H1 (cell line): Measurements from ENCODE around the gene RAB8B. TPM values are rescaled to one million over a fixed set of nuclear protein-coding genes. Genes with fewer than 3 reads are reported as not detected.

Source experiments
- CTCF ChIA-PET: fragments of 300-600 bp; sonication (Branson Sonifier 250); formaldehyde crosslinking; loops from one replicate; lab custom pipeline; 2021; ENCODE audit not compliant: partially characterized antibody; lab: Charles Lee
- POLR2A ChIA-PET: fragments of 300-600 bp; sonication (Branson Sonifier 250); formaldehyde crosslinking; loops from one replicate; lab custom pipeline; 2021; ENCODE audit warnings: inconsistent platforms; ENCODE audit not compliant: partially characterized antibody; lab: Charles Lee
- DNase-seq, 2 experiments: peaks; one replicate each; pipeline versions ENCODE4 v3.0.0 to v3.0.0-alpha.2; 2010 to 2022; ENCODE audit warnings: low spot score in 2 of 2, low read depth in 1 of 2, mixed read lengths in 1 of 2
- FAIRE-seq: peaks from 2 replicates; lab custom pipeline; 2011; peaks lifted over from hg19 to GRCh38; lab: Jason Lieb, UNC
- H2AFZ ChIP-seq: 2 replicates; pipeline ENCODE4 v1.8.1; 2012; ENCODE audit warnings: low read length, inconsistent platforms
- H2AK5ac ChIP-seq: 2 replicates; pipeline ENCODE4 v1.6.1; 2013; ENCODE audit warnings: low read depth, low read length
- H2BK120ac ChIP-seq: replicated peaks from 2 replicates; pipeline ENCODE3; 2013; ENCODE audit warnings: low read depth, low read length, inconsistent platforms
- H2BK12ac ChIP-seq: 2 replicates; pipeline ENCODE4 v1.6.1; 2013; ENCODE audit warnings: low read depth, low read length
- H2BK15ac ChIP-seq: 2 replicates; pipeline ENCODE4 v1.6.1; 2013; ENCODE audit warnings: low read length
- H2BK20ac ChIP-seq: 2 replicates; pipeline ENCODE4 v1.6.1; 2013; ENCODE audit warnings: low read length
- H2BK5ac ChIP-seq: 2 replicates; pipeline ENCODE4 v1.6.1; 2013; ENCODE audit warnings: low read depth, low read length
- H3K14ac ChIP-seq: 2 replicates; pipeline ENCODE4 v1.6.1; 2013; ENCODE audit warnings: inconsistent platforms; ENCODE audit not compliant: insufficient read length
- H3K18ac ChIP-seq: 2 replicates; pipeline ENCODE4 v1.6.1; 2013; ENCODE audit warnings: low read length; ENCODE audit errors: extremely low read depth
- H3K23ac ChIP-seq: 2 replicates; pipeline ENCODE4 v1.6.1; 2013; ENCODE audit warnings: inconsistent platforms; ENCODE audit not compliant: insufficient read length
- H3K23me2 ChIP-seq: 2 replicates; pipeline ENCODE4 v1.6.1; 2013; ENCODE audit warnings: low read depth, low read length
- H3K27ac ChIP-seq: 2 replicates; pipeline ENCODE4 v1.6.1; 2011; ENCODE audit warnings: low read depth, low read length, inconsistent platforms
- H3K27me3 ChIP-seq, 4 experiments: replicated peaks in 1 of 4; 1 replicate in 1 of 4; 2 replicates in 3 of 4; pipeline versions ENCODE4 v1.6.1 to v1.8.1; 2011 to 2013; ENCODE audit warnings: low read length in 3 of 4, mild to moderate bottlenecking in 3 of 4, inconsistent platforms in 2 of 4, mixed read lengths in 2 of 4, moderate library complexity in 1 of 4; ENCODE audit not compliant: control insufficient read depth in 3 of 4, insufficient read depth in 3 of 4; ENCODE audit errors: extremely low read depth in 1 of 4
- H3K36me3 ChIP-seq, 4 experiments: 2 replicates each; pipeline versions ENCODE4 v1.6.1 to v1.8.1; 2011 to 2013; ENCODE audit warnings: mild to moderate bottlenecking in 4 of 4, low read length in 3 of 4, moderate library complexity in 2 of 4, control low read depth in 1 of 4, inconsistent platforms in 1 of 4; ENCODE audit not compliant: insufficient read depth in 4 of 4, control insufficient read depth in 2 of 4
- H3K4ac ChIP-seq: replicated peaks from 2 replicates; pipeline ENCODE3; 2013; ENCODE audit warnings: low read length, low read depth, mixed read lengths, inconsistent platforms; ENCODE audit not compliant: insufficient read length
- H3K4me1 ChIP-seq, 4 experiments: replicated peaks in 1 of 4; 1 replicate in 1 of 4; 2 replicates in 3 of 4; pipeline versions ENCODE4 v1.6.1 to v1.8.1; 2011 to 2013; ENCODE audit warnings: low read length in 3 of 4, inconsistent platforms in 2 of 4, mixed read lengths in 1 of 4; ENCODE audit not compliant: insufficient read depth in 4 of 4, control insufficient read depth in 3 of 4
- H3K4me2 ChIP-seq, 2 experiments: 2 replicates each; pipeline versions ENCODE4 v1.6.1 to v1.8.1; 2011 to 2013; ENCODE audit warnings: low read depth in 2 of 2, low read length in 2 of 2, control low read depth in 1 of 2, inconsistent platforms in 1 of 2, mild to moderate bottlenecking in 1 of 2; ENCODE audit not compliant: insufficient read depth in 1 of 2
- H3K4me3 ChIP-seq, 4 experiments: fragments of 200-600, 300-600 bp in 1 of 4; sonication (generic), shearing (Covaris generic), sonication (Bioruptor Twin) in 1 of 4; 2 replicates each; pipeline versions ENCODE4 v1.5.1 to v1.8.1; 2011 to 2016; ENCODE audit warnings: low read length in 4 of 4, low read depth in 3 of 4, control low read depth in 2 of 4, inconsistent platforms in 2 of 4, mild to moderate bottlenecking in 2 of 4, mixed read lengths in 1 of 4, moderate library complexity in 1 of 4; ENCODE audit not compliant: insufficient read depth in 2 of 4; ENCODE audit errors: extremely low read depth in 1 of 4
- H3K56ac ChIP-seq: replicated peaks from 2 replicates; pipeline ENCODE3; 2013; ENCODE audit warnings: low read depth, mild to moderate bottlenecking, mixed read lengths, low read length, inconsistent platforms; ENCODE audit not compliant: insufficient read length
- H3K79me1 ChIP-seq: 2 replicates; pipeline ENCODE4 v1.6.1; 2013; ENCODE audit warnings: low read depth, low read length, control low read depth
- H3K79me2 ChIP-seq, 2 experiments: 2 replicates each; pipeline versions ENCODE4 v1.6.1 to v1.8.1; 2012 to 2013; ENCODE audit warnings: low read length in 2 of 2, mild to moderate bottlenecking in 2 of 2, inconsistent platforms in 1 of 2; ENCODE audit not compliant: insufficient read depth in 2 of 2, control insufficient read depth in 1 of 2
- H3K9ac ChIP-seq, 4 experiments: replicated peaks in 1 of 4; 1 replicate in 1 of 4; 2 replicates in 3 of 4; pipeline versions ENCODE4 v1.6.1 to v1.8.1; 2011 to 2013; ENCODE audit warnings: low read depth in 3 of 4, low read length in 3 of 4, control low read depth in 2 of 4, mild to moderate bottlenecking in 2 of 4, moderate library complexity in 2 of 4, inconsistent platforms in 1 of 4; ENCODE audit errors: extremely low read depth in 1 of 4
- H3K9me3 ChIP-seq, 2 experiments: 2 replicates each; pipeline versions ENCODE4 v1.6.1 to v1.8.1; 2012 to 2013; ENCODE audit warnings: mild to moderate bottlenecking in 2 of 2, moderate library complexity in 2 of 2, control low read depth in 1 of 2, inconsistent platforms in 1 of 2, low read depth in 1 of 2, low read length in 1 of 2, mixed read lengths in 1 of 2; ENCODE audit not compliant: insufficient read depth in 2 of 2
- H4K20me1 ChIP-seq, 2 experiments: replicated peaks in 1 of 2; 2 replicates each; pipeline versions ENCODE3 to v1.8.1; 2011 to 2013; ENCODE audit warnings: inconsistent platforms in 2 of 2, low read length in 2 of 2, mild to moderate bottlenecking in 1 of 2; ENCODE audit not compliant: insufficient read depth in 2 of 2, control insufficient read depth in 1 of 2
- H4K5ac ChIP-seq: 2 replicates; pipeline ENCODE4 v1.6.1; 2013; ENCODE audit warnings: low read length, low read depth, mixed read lengths, inconsistent platforms; ENCODE audit not compliant: insufficient read length
- H4K8ac ChIP-seq: 2 replicates; pipeline ENCODE4 v1.8.0; 2013; ENCODE audit warnings: mild to moderate bottlenecking, moderate library complexity, low read length, inconsistent platforms; ENCODE audit not compliant: insufficient read depth; ENCODE audit errors: extremely low read depth
- H4K91ac ChIP-seq: replicated peaks from 2 replicates; pipeline ENCODE3; 2013; ENCODE audit warnings: low read length, mixed read lengths, inconsistent platforms; ENCODE audit not compliant: insufficient read length
- ASH2L ChIP-seq: fragments of 200-600, 300-600 bp; sonication (generic); IDR thresholded peaks from one replicate; pipeline ENCODE4 v1.7.1; 2017; ENCODE audit warnings: low read length
- CBX5 ChIP-seq: fragments of 300-800, 300-1000 bp; sonication (generic); IDR thresholded peaks from 2 replicates; pipeline ENCODE4 v1.7.1; 2016; ENCODE audit warnings: antibody characterized with exemption, low read length, low read depth
- EZH2 ChIP-seq: fragments of 200-600 bp; sonication (generic); IDR thresholded peaks from 2 replicates; pipeline ENCODE4 v1.7.1; 2012; ENCODE audit warnings: low read depth, mild to moderate bottlenecking, moderate library complexity, low read length, inconsistent platforms; ENCODE audit not compliant: severe bottlenecking
- HDAC6 ChIP-seq: IDR thresholded peaks from one replicate; pipeline ENCODE4 v1.7.1; 2012; ENCODE audit warnings: low read depth, mild to moderate bottlenecking, inconsistent platforms, low read length, moderate library complexity
- KDM4A ChIP-seq: IDR thresholded peaks from one replicate; pipeline ENCODE4 v1.7.1; 2012; ENCODE audit warnings: low read depth, mild to moderate bottlenecking, moderate library complexity, low read length, inconsistent platforms; ENCODE audit not compliant: severe bottlenecking
- KDM5A ChIP-seq: fragments of 200-600 bp; IDR thresholded peaks from 2 replicates; pipeline ENCODE4 v1.7.1; 2012; ENCODE audit warnings: mild to moderate bottlenecking, low read length, inconsistent platforms, mixed read lengths
- MAFK ChIP-seq: IDR thresholded peaks from 2 replicates; pipeline ENCODE4 v1.6.1; 2012; ENCODE audit warnings: low read depth, mild to moderate bottlenecking, improper control_type of control experiment, low read length
- PHF8 ChIP-seq: fragments of 200-600 bp; sonication (generic); conservative IDR thresholded peaks from 2 replicates; pipeline ENCODE4 v1.7.1; 2012; ENCODE audit warnings: low read depth, mild to moderate bottlenecking, inconsistent platforms, low read length, moderate library complexity
- RFX5 ChIP-seq: IDR thresholded peaks from 2 replicates; pipeline ENCODE4 v1.6.1; 2011; ENCODE audit warnings: low read depth, low read length, improper control_type of control experiment, borderline replicate concordance
- SP1 ChIP-seq: IDR thresholded peaks from 2 replicates; pipeline ENCODE4 v1.6.1; 2011; ENCODE audit warnings: low read depth, low read length
- TAF7 ChIP-seq: optimal IDR thresholded peaks from 2 replicates; pipeline ENCODE3; 2011; ENCODE audit warnings: low read depth, mild to moderate bottlenecking, inconsistent platforms, low read length, moderate library complexity, borderline replicate concordance
- YY1 ChIP-seq: IDR thresholded peaks from 2 replicates; pipeline ENCODE4 v1.6.1; 2011; ENCODE audit warnings: low read depth, mild to moderate bottlenecking, low read length
- WGBS, 2 experiments: shearing (Covaris generic) in 1 of 2; methylation state at CpG; one replicate each; pipeline versions ENCODE4 v1.1.6 to v1.1.7; 2013 to 2015; ENCODE audit warnings: low lambda C conversion rate in 2 of 2, mixed read lengths in 2 of 2, inconsistent platforms in 1 of 2, low coverage in 1 of 2, missing lambda C conversion rate in 1 of 2; ENCODE audit not compliant: insufficient replicate concordance in 2 of 2, insufficient coverage in 1 of 2, insufficient read length in 1 of 2; ENCODE audit errors: extremely low coverage in 1 of 2, missing lambda C conversion rate in 1 of 2; 5-methylcytosine and 5-hydroxymethylcytosine counted together
- polyA plus RNA-seq, 7 experiments: library from polyadenylated mRNA; depleted of rRNA in 3 of 7; stranded (reverse) in 5 of 7; unstranded in 2 of 7; fragments of >200 nt in 5 of 7; fragments of 200-250 nt in 2 of 7; gene quantifications; 1 replicate in 5 of 7; 2 replicates in 1 of 7; 4 replicates in 1 of 7; pipeline versions ENCODE4 v1.2.1 to v1.2.3, GENCODE V29; 2011 to 2013; ENCODE audit warnings: missing spikeins in 2 of 7, mixed read lengths in 2 of 7
- total RNA-seq: library from RNA; stranded (reverse); fragmentation: NEBNext Ultra II Directional; extraction: Animal tissue kit (Norgen Biotek cat#: 25700); gene quantifications from 2 replicates; pipeline ENCODE4 v1.2.1, GENCODE V29; 2021
- TF ChIP-seq, protein P1 (sequence below): IDR thresholded peaks from 2 replicates; pipeline ENCODE4 v1.6.1; 2012; ENCODE audit warnings: inconsistent platforms

The RAB8B gene
- total and polyA plus RNA-seq, 2 of the 8 experiments (the other 6 are each of a cell fraction or from before 2014, with no cell fraction given): 9.5 to 47.8 TPM

DNA sequence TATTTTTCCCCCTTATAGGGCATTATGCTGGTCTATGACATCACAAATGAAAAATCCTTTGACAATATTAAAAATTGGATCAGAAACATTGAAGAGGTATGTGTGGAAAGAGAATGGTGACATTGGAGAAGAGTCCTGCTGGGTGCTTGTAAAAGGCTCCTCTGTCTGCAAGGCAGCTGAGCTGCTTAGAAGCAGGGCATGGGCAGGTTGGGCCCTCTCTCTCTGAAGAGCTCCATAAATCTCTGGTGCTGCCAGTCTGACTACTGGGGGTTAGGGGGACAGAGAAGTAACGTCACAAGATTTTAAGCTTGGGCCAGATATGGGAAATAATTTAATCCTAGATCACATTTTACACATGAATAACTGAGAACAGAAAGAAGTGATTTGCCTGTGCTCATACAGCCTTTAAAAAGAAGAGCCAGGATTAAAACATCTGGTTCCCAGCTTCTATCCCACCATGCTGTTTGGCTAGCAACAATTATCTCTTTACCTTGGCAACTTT is 66.1 kb downstream of the RAB8B start:
- Histone ChIP-seq H3K4ac (no peak overlapping the region), H3K27me3 (no peaks in the 10 kb centered on the region), H3K23me2 (no peaks in the 10 kb centered on the region), H3K79me2 (no peaks in the 10 kb centered on the region), H3K4me3 (no peak overlapping the region), H2BK12ac (no peak overlapping the region), H2BK20ac (no peak overlapping the region), H2BK15ac (no peak overlapping the region), H2AK5ac (no peak overlapping the region), H3K9ac (no peak overlapping the region), H3K4me2 (peak overlapping the region in 1 of 2 experiments; percentile 59; a peak in 2 of 4 replicates), H3K36me3 (peaks cover 0 to 10% (median 5%) of the 10 kb centered on the region in 4 experiments; a peak in 4 of 8 replicates), H3K18ac (no peak overlapping the region), H3K9me3 (no peaks in the 10 kb centered on the region), H4K5ac (no peak overlapping the region), H4K91ac (no peak overlapping the region), H4K8ac (no peak overlapping the region), H2AFZ (no peak overlapping the region), H3K23ac (no peak overlapping the region), H2BK120ac (no peak overlapping the region), H3K56ac (no peak overlapping the region), H3K14ac (no peak overlapping the region), H3K79me1 (no peaks in the 10 kb centered on the region), H3K27ac (no peak overlapping the region), H2BK5ac (no peak overlapping the region), H4K20me1 (no peaks in the 10 kb centered on the region), H3K4me1 (peaks cover 0 to 10% (median 4%) of the 10 kb centered on the region in 4 experiments; a peak in 4 of 7 replicates)
- CTCF ChIA-PET: interaction anchor here (1.5 kb wide), 1 partner anchor 10 kb away, joined by 6 read pairs; no protein-coding TSS in a partner anchor
- FAIRE-seq (peak; percentile 42), DNase-seq (no peak)
- POLR2A ChIA-PET: interaction anchor here (1.0 to 3.3 kb wide), 3 partner anchors 10 to 53 kb away, joined by 3 to 11 read pairs (median 4); no protein-coding TSS in a partner anchor
- WGBS, 2 experiments: 40% methylated on average over 1 of the region's 1 CpG; no CpG with 5 or more reads in 1 of the 2 experiments
- TF ChIP-seq EZH2 (no peak), YY1 (no peak), PHF8 (no peak), SP1 (no peak), ASH2L (no peak), RFX5 (no peak), KDM4A (no peak), MAFK (no peak), TAF7 (no peak), HDAC6 (no peak), KDM5A (no peak), CBX5 (no peak)
- TF ChIP-seq, protein P1, sequence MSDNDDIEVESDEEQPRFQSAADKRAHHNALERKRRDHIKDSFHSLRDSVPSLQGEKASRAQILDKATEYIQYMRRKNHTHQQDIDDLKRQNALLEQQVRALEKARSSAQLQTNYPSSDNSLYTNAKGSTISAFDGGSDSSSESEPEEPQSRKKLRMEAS: no peak
